ENCODE measurements around the gene PACS1.

- no peak for TF ChIP-seq CTCF (IDR thresholded peaks at IDR 0.05)
- TF ChIP-seq REST (IDR thresholded peaks at IDR 0.05; ENCODE audit: insufficient read depth in 1 of 2, low read depth in 2 of 2, low read length in 1 of 2) = no peak
- TF ChIP-seq POLR2AphosphoS5 (IDR thresholded peaks at IDR 0.05; ENCODE audit: low read depth, low read length) = no peak
Measured at GRCh38 chr11:66194391-66194790, 124.3 kb downstream of the PACS1 start.

All from Panc1 (cell line).